CD4-positive, alpha-beta T cell (primary cell): ENCODE measurements around the gene FHOD3. TPM values are rescaled to one million over a fixed set of nuclear protein-coding genes. Genes with fewer than 3 reads are reported as not detected.

Experiments used
- ATAC-seq: fragments of 200-7000 bp; cut with Tn5 transposase; one replicate; pipeline ENCODE4 v1.10.0; 2022; ENCODE audit warnings: mild to moderate bottlenecking; ENCODE audit not compliant: poor library complexity
- CTCF ChIA-PET: fragments of 350-600 bp; sonication (Branson Sonifier 250); formaldehyde crosslinking; loops from one replicate; lab custom pipeline; 2021; ENCODE audit warnings: antibody characterized with exemption, inconsistent platforms; lab: Charles Lee
- POLR2A ChIA-PET: fragments of 350-600 bp; sonication (Branson Sonifier 250); formaldehyde crosslinking; loops from one replicate; lab custom pipeline; 2021; ENCODE audit warnings: antibody characterized with exemption, inconsistent platforms; lab: Charles Lee
- DNase-seq, 14 experiments: peaks; one replicate each; pipeline ENCODE4 v3.0.0-alpha.2; 2013 to 2020; ENCODE audit warnings: mixed read lengths in 2 of 14
- H3K27ac ChIP-seq, 2 donors: one replicate each; pipeline versions ENCODE4 v1.5.1 to v1.7.0; 2013; ENCODE audit warnings: low read length in 2 of 2, low read depth in 1 of 2, mild to moderate bottlenecking in 1 of 2
- H3K27me3 ChIP-seq, 2 experiments: 1 replicate in 1 of 2; 2 replicates in 1 of 2; pipeline versions ENCODE4 v1.6.1 to v1.7.0; 2013; ENCODE audit warnings: low read length in 2 of 2, control low read depth in 1 of 2, mild to moderate bottlenecking in 1 of 2, moderate library complexity in 1 of 2; ENCODE audit not compliant: insufficient read depth in 2 of 2, control insufficient read depth in 1 of 2
- H3K36me3 ChIP-seq: one replicate; pipeline ENCODE4 v1.6.1; 2013; ENCODE audit warnings: low read length, control low read depth; ENCODE audit not compliant: insufficient read depth
- H3K4me1 ChIP-seq: one replicate; pipeline ENCODE4 v1.6.1; 2013; ENCODE audit warnings: low read length, control low read depth; ENCODE audit not compliant: insufficient read depth
- H3K4me3 ChIP-seq: one replicate; pipeline ENCODE4 v1.5.1; 2013; ENCODE audit warnings: mild to moderate bottlenecking, low read length, moderate library complexity
- H3K9me3 ChIP-seq, 2 experiments: 1 replicate in 1 of 2; 2 replicates in 1 of 2; pipeline versions ENCODE4 v1.6.1 to v1.7.0; 2013; ENCODE audit warnings: low read length in 2 of 2, mild to moderate bottlenecking in 2 of 2, control low read depth in 1 of 2, moderate library complexity in 1 of 2; ENCODE audit not compliant: control insufficient read depth in 1 of 2, insufficient read depth in 1 of 2
- H3K27ac Mint-ChIP-seq: one replicate; pipeline ENCODE4 v1.8.0; 2020; ENCODE audit warnings: mixed read lengths
- H3K27me3 Mint-ChIP-seq: one replicate; pipeline ENCODE4 v1.8.0; 2021; ENCODE audit warnings: mixed read lengths
- H3K36me3 Mint-ChIP-seq: one replicate; pipeline ENCODE4 v1.8.0; 2021; ENCODE audit warnings: low read depth, mixed read lengths
- H3K4me1 Mint-ChIP-seq: one replicate; pipeline ENCODE4 v1.8.0; 2021; ENCODE audit warnings: low read depth, mixed read lengths
- H3K4me3 Mint-ChIP-seq: one replicate; pipeline ENCODE4 v1.8.0; 2020; ENCODE audit warnings: mild to moderate bottlenecking, mixed read lengths
- H3K9me3 Mint-ChIP-seq: one replicate; pipeline ENCODE4 v1.8.0; 2020; ENCODE audit warnings: mixed read lengths
- CTCF ChIP-seq: fragments of 200-600 bp; IDR thresholded peaks from one replicate; pipeline ENCODE4 v1.8.0; 2022; ENCODE audit warnings: antibody characterized with exemption, mild to moderate bottlenecking
- intact Hi-C, 2 experiments: fragments of 100-400 bp; cut with DNase I in 1 of 2; cut with micrococcal nuclease in 1 of 2; formaldehyde crosslinking; loops; one replicate each; pipeline versions ENCODE4 v1.15.1 to v1.9.0; 2023 to 2025; cut with DNase I, micrococcal nuclease
- total RNA-seq, 174 experiments: library from RNA in 2 of 174; stranded (reverse) in 2 of 174; gene quantifications; one replicate each; pipeline ENCODE4 v1.2.3 and lab custom pipeline; 2021 to 2026

Gene FHOD3
- total RNA-seq, 2 experiments from 2014 or later = not detected

- intact Hi-C loops = no loop called here
- ChIA-PET POLR2A (no interaction called here), CTCF (no interaction called here)
- no peaks in the 10 kb centered on the region for H3K36me3 ChIP-seq
- ATAC-seq = no peak
- no peak for DNase-seq
- H3K36me3 Mint-ChIP-seq = no peaks in the 10 kb centered on the region
- no peaks in the 10 kb centered on the region for H3K4me1 Mint-ChIP-seq
- no peaks in the 10 kb centered on the region for H3K9me3 Mint-ChIP-seq
- no peaks in the 10 kb centered on the region for H3K9me3 ChIP-seq
- H3K4me1 ChIP-seq = no peaks in the 10 kb centered on the region
- no peak overlapping the region for H3K27ac ChIP-seq
- H3K4me3 Mint-ChIP-seq = no peak overlapping the region
- H3K27ac Mint-ChIP-seq = no peak overlapping the region
- H3K27me3 Mint-ChIP-seq = peaks cover 14% of the 10 kb centered on the region
- no peak for TF ChIP-seq CTCF
- no peaks in the 10 kb centered on the region for H3K27me3 ChIP-seq
- H3K4me3 ChIP-seq = no peak overlapping the region
Observed at GRCh38 chr18:36481201-36481657, 183.7 kb downstream of the FHOD3 start.

GRCh38 chr18:36481935-36482334, 184.4 kb downstream of the FHOD3 start:
- Mint-ChIP-seq H3K36me3 (no peaks in the 10 kb centered on the region), H3K4me3 (no peak overlapping the region), H3K27ac (no peak overlapping the region), H3K4me1 (no peaks in the 10 kb centered on the region), H3K9me3 (no peaks in the 10 kb centered on the region), H3K27me3 (peaks cover 14% of the 10 kb centered on the region)
- ChIA-PET POLR2A (no interaction called here), CTCF (no interaction called here)
- H3K4me3 ChIP-seq = no peak overlapping the region
- DNase-seq (no peak), ATAC-seq (no peak)
- no peaks in the 10 kb centered on the region for H3K4me1 ChIP-seq
- H3K9me3 ChIP-seq = no peaks in the 10 kb centered on the region
- no peak overlapping the region for H3K27ac ChIP-seq
- intact Hi-C loops = no loop called here
- no peaks in the 10 kb centered on the region for H3K27me3 ChIP-seq
- no peak for TF ChIP-seq CTCF
- no peaks in the 10 kb centered on the region for H3K36me3 ChIP-seq

- no peak for TF ChIP-seq CTCF
- Histone ChIP-seq H3K27me3 (peaks cover 0 to 4% of the 10 kb centered on the region in 2 experiments), H3K27ac (no peak overlapping the region), H3K4me3 (no peak overlapping the region), H3K4me1 (no peaks in the 10 kb centered on the region), H3K36me3 (no peaks in the 10 kb centered on the region), H3K9me3 (no peaks in the 10 kb centered on the region)
- Mint-ChIP-seq H3K9me3 (no peaks in the 10 kb centered on the region), H3K27me3 (peaks cover 15% of the 10 kb centered on the region), H3K27ac (no peak overlapping the region), H3K4me1 (no peaks in the 10 kb centered on the region), H3K4me3 (no peak overlapping the region), H3K36me3 (no peaks in the 10 kb centered on the region)
- intact Hi-C loops = no loop called here
- ChIA-PET CTCF (no interaction called here), POLR2A (no interaction called here)
- ATAC-seq (no peak), DNase-seq (no peak)
Observed at GRCh38 chr18:36484591-36484990, 187.1 kb downstream of the FHOD3 start.
